Measurements from ENCODE around the gene DIAPH3.

- no peak for TF ChIP-seq CTCF (IDR thresholded peaks at IDR 0.05; ENCODE audit: low read depth, low read length, poor library complexity, severe bottlenecking)
- no peak for TF ChIP-seq EZH2phosphoT487 (IDR thresholded peaks at IDR 0.05; ENCODE audit: borderline replicate concordance, low read length)
These were observed 186.9 kb downstream of the DIAPH3 start for GRCh38 chr13:59976856-59977255.

All from DOHH2 (cell line).